GM23338 (cell line): ENCODE results near the gene RASGRP1.

Experiments
- CTCF ChIP-seq, 2 experiments: fragments of 200-600 bp in 1 of 2; sonication (generic) in 1 of 2; conservative IDR thresholded peaks; 2 replicates each; pipeline versions ENCODE4 v1.5.1 to v1.6.1; 2016 to 2017; ENCODE audit warnings: antibody characterized with exemption in 2 of 2, low read depth in 2 of 2, mild to moderate bottlenecking in 2 of 2, moderate library complexity in 1 of 2
- POLR2AphosphoS5 ChIP-seq: IDR thresholded peaks from 2 replicates; pipeline ENCODE4 v1.6.1; 2016; ENCODE audit warnings: antibody characterized with exemption, low read depth
- REST ChIP-seq: IDR thresholded peaks from one replicate; pipeline ENCODE4 v1.6.1; 2018; ENCODE audit warnings: antibody characterized with exemption; ENCODE audit not compliant: unreplicated experiment

DNA sequence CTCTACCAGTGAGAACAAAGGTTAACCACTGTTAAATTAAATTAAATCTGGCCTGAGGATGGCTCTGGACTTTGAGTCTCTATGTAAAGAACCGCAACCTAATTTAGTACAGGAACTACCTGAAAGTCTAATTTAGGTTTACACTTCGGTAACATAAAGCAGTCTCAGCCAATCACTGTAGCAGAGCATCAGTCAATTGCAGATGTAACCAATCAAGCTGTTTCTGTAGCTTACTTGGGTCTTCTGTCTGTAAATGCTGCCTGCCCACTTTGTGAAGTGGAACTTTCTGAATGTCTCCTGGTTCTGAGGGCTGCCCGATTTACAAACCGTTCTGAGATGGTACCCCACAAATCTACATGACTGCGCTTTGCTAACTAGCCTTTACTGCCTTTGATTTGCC, 39.1 kb upstream of the RASGRP1 start:
- no peak for TF ChIP-seq POLR2AphosphoS5
- TF ChIP-seq CTCF (conservative IDR thresholded peaks at IDR 0.05; ENCODE audit: low read depth in 2 of 2), result no peak
- no peak for TF ChIP-seq REST
